HepG2 (cell line): ENCODE data around the gene ELAVL3. TPM values are rescaled to one million over a fixed set of nuclear protein-coding genes. Genes with fewer than 3 reads are reported as not detected.

ENCODE experiments used
- BATF2 ChIP-seq: sonication (generic); formaldehyde crosslinking; IDR thresholded peaks from 2 replicates; pipeline ENCODE4 v1.8.0; 2022; ENCODE audit warnings: mild to moderate bottlenecking, missing genetic modification reagents, moderate library complexity
- CBX2 ChIP-seq, 2 experiments: fragments of 200-600 bp in 1 of 2; sonication (generic); formaldehyde crosslinking in 1 of 2; IDR thresholded peaks; 2 replicates each; pipeline versions ENCODE4 v1.7.0 to v1.8.1; 2018 to 2022; ENCODE audit warnings: low read depth in 2 of 2, low read length in 1 of 2, mild to moderate bottlenecking in 1 of 2, missing genetic modification reagents in 1 of 2
- CBX5 ChIP-seq: sonication (generic); formaldehyde crosslinking; IDR thresholded peaks from 2 replicates; pipeline ENCODE4 v1.4.0; 2020; ENCODE audit warnings: missing genetic modification reagents, borderline replicate concordance
- EP300 ChIP-seq, 3 experiments: sonication (generic) in 1 of 3; formaldehyde crosslinking in 1 of 3; IDR thresholded peaks; 2 replicates each; pipeline versions ENCODE4 v1.5.1 to v1.6.1; 2011 to 2020; ENCODE audit warnings: low read depth in 2 of 3, low read length in 2 of 3, borderline replicate concordance in 1 of 3, improper control_type of control experiment in 1 of 3, mild to moderate bottlenecking in 1 of 3, missing genetic modification reagents in 1 of 3, moderate library complexity in 1 of 3
- HDAC2 ChIP-seq: sonication (generic); formaldehyde crosslinking; IDR thresholded peaks from 2 replicates; pipeline ENCODE4 v1.4.0; 2020; ENCODE audit warnings: missing genetic modification reagents
- KAT2B ChIP-seq: fragments of 150-350 bp; IDR thresholded peaks from 2 replicates; pipeline ENCODE4 v1.6.1; 2014; ENCODE audit warnings: low read depth, low read length, borderline replicate concordance
- KDM3A ChIP-seq: IDR thresholded peaks from 2 replicates; pipeline ENCODE4 v1.6.1; 2018; ENCODE audit warnings: low read depth, missing compliant biosample characterization
- MTF2 ChIP-seq: sonication (generic); formaldehyde crosslinking; IDR thresholded peaks from 2 replicates; pipeline ENCODE4 v1.5.0; 2020; ENCODE audit warnings: missing genetic modification reagents, borderline replicate concordance
- NAIF1 ChIP-seq: sonication (generic); formaldehyde crosslinking; IDR thresholded peaks from 2 replicates; pipeline ENCODE4 v1.5.0; 2020; ENCODE audit warnings: mild to moderate bottlenecking, missing genetic modification reagents, borderline replicate concordance
- ONECUT2 ChIP-seq: sonication (generic); formaldehyde crosslinking; IDR thresholded peaks from 2 replicates; pipeline ENCODE4 v1.4.0; 2020; ENCODE audit warnings: missing genetic modification reagents
- SRSF4 ChIP-seq: fragments of 200-400 bp; formaldehyde crosslinking; IDR thresholded peaks from one replicate; pipeline ENCODE4 v1.6.1; 2018; ENCODE audit warnings: mild to moderate bottlenecking, low read depth, low read length, moderate library complexity; ENCODE audit not compliant: poor library complexity, severe bottlenecking
- TRIM22 ChIP-seq: fragments of 450-650 bp; IDR thresholded peaks from 2 replicates; pipeline ENCODE4 v1.6.1; 2017
- ZFY ChIP-seq: sonication (generic); formaldehyde crosslinking; IDR thresholded peaks from 2 replicates; pipeline ENCODE4 v1.4.0; 2020; ENCODE audit warnings: missing genetic modification reagents
- ZNF232 ChIP-seq: sonication (generic); formaldehyde crosslinking; IDR thresholded peaks from 2 replicates; pipeline ENCODE4 v1.4.0; 2020; ENCODE audit warnings: missing genetic modification reagents, borderline replicate concordance
- ZNF44 ChIP-seq: sonication (generic); formaldehyde crosslinking; IDR thresholded peaks from 2 replicates; pipeline ENCODE4 v1.5.1; 2020; ENCODE audit warnings: mild to moderate bottlenecking, missing genetic modification reagents
- ZNF569 ChIP-seq: sonication (generic); formaldehyde crosslinking; IDR thresholded peaks from 2 replicates; pipeline ENCODE4 v1.5.0; 2020; ENCODE audit warnings: mild to moderate bottlenecking, missing genetic modification reagents, moderate library complexity, borderline replicate concordance
- ZNF619 ChIP-seq: sonication (generic); formaldehyde crosslinking; IDR thresholded peaks from 2 replicates; pipeline ENCODE4 v1.4.0; 2020; ENCODE audit warnings: mild to moderate bottlenecking, missing genetic modification reagents
- ZNF672 ChIP-seq: sonication (generic); formaldehyde crosslinking; IDR thresholded peaks from 2 replicates; pipeline ENCODE4 v1.8.1; 2022; ENCODE audit warnings: missing genetic modification reagents
- ZNF746 ChIP-seq: sonication (generic); formaldehyde crosslinking; IDR thresholded peaks from 2 replicates; pipeline ENCODE4 v1.8.0; 2022; ENCODE audit warnings: mild to moderate bottlenecking, missing genetic modification reagents
- ZNF770 ChIP-seq: sonication (generic); formaldehyde crosslinking; IDR thresholded peaks from 2 replicates; pipeline ENCODE4 v1.5.0; 2020; ENCODE audit warnings: mild to moderate bottlenecking, missing genetic modification reagents
- ZNF784 ChIP-seq: sonication (generic); formaldehyde crosslinking; IDR thresholded peaks from 2 replicates; pipeline ENCODE4 v1.5.1; 2020; ENCODE audit warnings: missing genetic modification reagents, mild to moderate bottlenecking, borderline replicate concordance
- ZNF83 ChIP-seq: sonication (generic); formaldehyde crosslinking; IDR thresholded peaks from 2 replicates; pipeline ENCODE4 v1.4.0; 2020; ENCODE audit warnings: missing genetic modification reagents, mild to moderate bottlenecking, borderline replicate concordance
- ZSCAN22 ChIP-seq: sonication (generic); formaldehyde crosslinking; IDR thresholded peaks from 2 replicates; pipeline ENCODE4 v1.4.0; 2020; ENCODE audit warnings: mild to moderate bottlenecking, missing genetic modification reagents
- ZSCAN30 ChIP-seq: sonication (generic); formaldehyde crosslinking; IDR thresholded peaks from 2 replicates; pipeline ENCODE4 v1.5.0; 2020; ENCODE audit warnings: mild to moderate bottlenecking, missing genetic modification reagents
- polyA plus RNA-seq, 8 experiments: library from polyadenylated mRNA; depleted of rRNA in 3 of 8; stranded (reverse) in 7 of 8; unstranded in 1 of 8; fragments of >200 nt; fragmentation: Illumina TruSeq in 4 of 8; extraction: Trizol in 4 of 8; gene quantifications; 2 replicates each; pipeline versions ENCODE4 v1.2.1 to v1.2.3, GENCODE V29; 2011 to 2016; ENCODE audit warnings: low read depth in 4 of 8, missing spikeins in 1 of 8, mixed read lengths in 1 of 8; ENCODE audit not compliant: insufficient read depth in 1 of 8
- total RNA-seq, 5 experiments: library from RNA; depleted of rRNA; stranded (reverse); fragments of >200 nt; fragmentation: Illumina TruSeq; extraction: Trizol; gene quantifications; 2 replicates each; pipeline ENCODE4 v1.2.3, GENCODE V29; 2016; ENCODE audit warnings: low read depth in 1 of 5

ELAVL3 gene
- total and polyA plus RNA-seq, 2 of the 13 experiments (the other 11 are each of a cell fraction or from before 2014, with no cell fraction given): 0.03 TPM; not detected in 1

GRCh38 chr19:11435057-11435832 is 45.6 kb downstream of the ELAVL3 start, which contains the start of the genes ODAD3 and PRKCSH (continued):
- TF ChIP-seq ZNF770 (CRISPR knock-in tag) (peak; percentile 34; the same call in 1 of the 2 replicates), ZNF83 (CRISPR knock-in tag) (no peak), HDAC2 (CRISPR knock-in tag) (peak; percentile 10), KAT2B (no peak), ZSCAN22 (CRISPR knock-in tag) (no peak), EP300 (IDR thresholded peaks at IDR 0.05; ENCODE audit: low read depth in 2 of 2, low read length in 2 of 2) (peak; percentile 18 to 20; a peak in 1 of 4 replicates), EP300 (CRISPR knock-in tag; IDR thresholded peaks at IDR 0.05; ENCODE audit: borderline replicate concordance) (0 out of 2 replicates have a peak, but pooled peaks have one; percentile 12), ZSCAN30 (CRISPR knock-in tag) (no peak), ZNF784 (CRISPR knock-in tag) (peak; percentile 87), ZNF569 (CRISPR knock-in tag) (no peak), ZFY (peak; percentile 88), ZNF44 (CRISPR knock-in tag) (peak; percentile 76), CBX5 (CRISPR knock-in tag) (0 out of 2 replicates have a peak, but pooled peaks have one; percentile 42), ZNF619 (CRISPR knock-in tag) (peak; percentile 29; the same call in 1 of the 2 replicates), KDM3A (peak; percentile 42; the same call in 1 of the 2 replicates), ZNF672 (no peak), MTF2 (CRISPR knock-in tag) (no peak), CBX2 (IDR thresholded peaks at IDR 0.05; ENCODE audit: low read depth, low read length) (no peak), CBX2 (CRISPR knock-in tag; IDR thresholded peaks at IDR 0.05; ENCODE audit: low read depth) (no peak), ZNF232 (0 out of 2 replicates have a peak, but pooled peaks have one; percentile 77), NAIF1 (CRISPR knock-in tag) (0 out of 2 replicates have a peak, but pooled peaks have one; percentile 15), TRIM22 (no peak), BATF2 (CRISPR knock-in tag) (0 out of 2 replicates have a peak, but pooled peaks have one; percentile 26), SRSF4 (no peak), ZNF746 (peak; percentile 70; the same call in 1 of the 2 replicates), ONECUT2 (no peak; the same call in 1 of the 2 replicates)
